ENCODE results near the gene FHAD1.

FHAD1 gene

DNA sequence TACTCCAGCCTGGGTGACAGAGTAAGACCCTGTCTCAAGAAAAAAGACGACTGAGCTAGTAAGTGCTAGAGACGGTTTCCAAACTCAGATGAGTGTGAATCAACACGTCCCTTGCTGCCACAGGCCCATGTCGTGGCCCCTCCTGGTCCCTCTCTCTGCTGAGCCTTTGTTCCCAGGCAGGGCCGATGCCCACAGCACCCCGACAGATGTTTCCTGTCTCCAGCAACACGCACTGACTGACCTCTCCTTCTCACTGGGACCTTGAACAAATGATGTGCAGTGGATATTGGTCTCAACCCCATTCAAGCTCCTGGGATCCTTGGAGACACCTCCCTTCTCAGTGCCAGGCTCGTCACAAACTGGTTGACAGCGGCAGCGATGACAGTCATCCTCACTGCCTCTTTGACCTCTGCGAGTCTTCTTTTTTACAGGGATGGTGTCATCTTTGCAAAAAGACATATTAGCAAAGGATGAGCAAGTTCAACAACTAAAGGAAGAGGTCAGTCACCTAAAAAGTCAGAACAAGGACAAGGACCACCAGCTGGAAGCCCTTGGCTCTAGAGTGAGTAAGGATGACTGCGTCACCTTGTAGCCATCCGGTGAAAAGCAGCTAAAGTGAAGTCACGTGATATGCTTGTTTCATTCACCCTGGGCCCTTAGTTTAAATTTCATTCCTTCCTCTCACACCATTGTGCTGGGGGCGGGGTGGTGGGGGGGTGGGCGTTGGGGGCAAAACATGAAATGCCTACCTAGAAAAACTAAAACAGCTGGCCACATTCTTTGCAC is 65.8 kb downstream of the FHAD1 start:
- TF ChIP-seq EZH2 (IDR thresholded peaks at IDR 0.05; ENCODE audit: borderline replicate concordance, low read length): no peak
- TF ChIP-seq, protein P1, sequence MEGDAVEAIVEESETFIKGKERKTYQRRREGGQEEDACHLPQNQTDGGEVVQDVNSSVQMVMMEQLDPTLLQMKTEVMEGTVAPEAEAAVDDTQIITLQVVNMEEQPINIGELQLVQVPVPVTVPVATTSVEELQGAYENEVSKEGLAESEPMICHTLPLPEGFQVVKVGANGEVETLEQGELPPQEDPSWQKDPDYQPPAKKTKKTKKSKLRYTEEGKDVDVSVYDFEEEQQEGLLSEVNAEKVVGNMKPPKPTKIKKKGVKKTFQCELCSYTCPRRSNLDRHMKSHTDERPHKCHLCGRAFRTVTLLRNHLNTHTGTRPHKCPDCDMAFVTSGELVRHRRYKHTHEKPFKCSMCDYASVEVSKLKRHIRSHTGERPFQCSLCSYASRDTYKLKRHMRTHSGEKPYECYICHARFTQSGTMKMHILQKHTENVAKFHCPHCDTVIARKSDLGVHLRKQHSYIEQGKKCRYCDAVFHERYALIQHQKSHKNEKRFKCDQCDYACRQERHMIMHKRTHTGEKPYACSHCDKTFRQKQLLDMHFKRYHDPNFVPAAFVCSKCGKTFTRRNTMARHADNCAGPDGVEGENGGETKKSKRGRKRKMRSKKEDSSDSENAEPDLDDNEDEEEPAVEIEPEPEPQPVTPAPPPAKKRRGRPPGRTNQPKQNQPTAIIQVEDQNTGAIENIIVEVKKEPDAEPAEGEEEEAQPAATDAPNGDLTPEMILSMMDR (IDR thresholded peaks at IDR 0.05; ENCODE audit: low read length): no peak
- no peaks in the 10 kb centered on the region for H3K9me3 ChIP-seq (ENCODE audit: low read length)
- H3K79me2 ChIP-seq (ENCODE audit: insufficient read depth, low read length): no peaks in the 10 kb centered on the region
- no peaks in the 10 kb centered on the region for H3K27me3 ChIP-seq (ENCODE audit: insufficient read depth, low read length)
- no peaks in the 10 kb centered on the region for H3K4me1 ChIP-seq (ENCODE audit: insufficient read depth, low read length, severe bottlenecking)
- H3K4me3 ChIP-seq (ENCODE audit: low read depth, low read length, poor library complexity, severe bottlenecking): no peak overlapping the region
- H4K20me1 ChIP-seq (ENCODE audit: insufficient read depth, low read length): no peaks in the 10 kb centered on the region
- no peak overlapping the region for H3K4me2 ChIP-seq (ENCODE audit: low read length)
- H3K9me2 ChIP-seq (ENCODE audit: low read depth, low read length): no peaks in the 10 kb centered on the region
- H3K9ac ChIP-seq (ENCODE audit: low read length): no peak overlapping the region
- H3F3A ChIP-seq (ENCODE audit: insufficient read depth, low read length): no peaks in the 10 kb centered on the region
- no peaks in the 10 kb centered on the region for H3K36me3 ChIP-seq (ENCODE audit: insufficient read depth, low read length)
- no peak overlapping the region for H2AFZ ChIP-seq (ENCODE audit: low read length)
- no peak overlapping the region for H3K27ac ChIP-seq (ENCODE audit: low read depth, low read length, poor library complexity, severe bottlenecking)

DNA sequence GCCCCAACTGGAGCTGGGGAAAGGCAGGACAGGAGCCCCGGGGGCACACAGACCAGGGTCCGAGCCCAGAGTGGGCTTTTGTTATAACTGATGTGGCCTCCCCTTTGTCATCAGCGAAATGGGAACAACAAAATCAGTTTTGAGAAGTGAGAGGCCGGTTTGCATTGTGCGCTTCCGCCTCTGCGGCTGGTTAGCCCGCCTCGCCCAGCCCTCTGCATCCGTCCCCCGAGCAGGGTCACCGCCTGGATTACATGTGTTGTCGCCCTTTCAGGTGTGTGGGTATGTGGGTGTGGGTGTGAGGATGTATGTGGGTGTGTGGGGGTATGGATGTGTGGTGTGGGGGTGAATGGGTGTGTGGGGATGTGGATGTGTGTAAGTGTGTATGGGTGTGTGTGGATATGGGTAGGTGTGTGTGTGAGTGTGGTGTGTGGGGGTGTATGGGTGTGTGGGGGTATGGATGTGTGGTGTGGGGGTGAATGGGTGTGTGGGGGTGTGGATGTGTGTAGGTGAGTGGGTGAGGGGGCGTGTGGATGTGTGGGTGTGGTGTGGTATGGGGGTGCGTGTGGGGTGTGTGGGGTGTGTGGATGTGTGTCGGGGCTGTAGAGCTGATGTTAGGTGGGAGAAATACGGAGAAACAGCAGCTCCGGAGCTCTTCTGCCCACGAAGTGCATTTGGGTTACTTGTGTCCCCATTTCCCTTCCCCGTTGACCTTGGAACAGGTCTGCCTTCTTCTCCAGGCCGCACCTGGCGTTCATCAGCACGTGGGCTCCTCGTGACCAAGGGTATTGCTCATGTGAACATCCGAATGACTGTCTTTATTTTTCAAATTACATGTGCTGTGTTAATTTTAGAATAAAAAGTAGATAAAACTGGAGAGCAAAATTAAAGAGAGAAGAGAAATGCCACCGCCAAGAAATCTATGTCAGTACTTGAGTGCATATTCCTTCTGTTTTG is 67.6 kb downstream of the FHAD1 start:
- Histone ChIP-seq H3K4me3 (ENCODE audit: low read depth, low read length, poor library complexity, severe bottlenecking) (no peak overlapping the region), H3K9me2 (ENCODE audit: low read depth, low read length) (no peaks in the 10 kb centered on the region), H2AFZ (ENCODE audit: low read length) (no peak overlapping the region), H3K27ac (ENCODE audit: low read depth, low read length, poor library complexity, severe bottlenecking) (no peak overlapping the region), H3K9ac (ENCODE audit: low read length) (no peak overlapping the region), H3K4me1 (ENCODE audit: insufficient read depth, low read length, severe bottlenecking) (no peaks in the 10 kb centered on the region), H3K27me3 (ENCODE audit: insufficient read depth, low read length) (no peaks in the 10 kb centered on the region), H3K79me2 (ENCODE audit: insufficient read depth, low read length) (no peaks in the 10 kb centered on the region), H4K20me1 (ENCODE audit: insufficient read depth, low read length) (no peaks in the 10 kb centered on the region), H3K36me3 (ENCODE audit: insufficient read depth, low read length) (no peaks in the 10 kb centered on the region), H3K9me3 (ENCODE audit: low read length) (no peaks in the 10 kb centered on the region), H3F3A (ENCODE audit: insufficient read depth, low read length) (no peaks in the 10 kb centered on the region), H3K4me2 (ENCODE audit: low read length) (no peak overlapping the region)
- TF ChIP-seq, protein P1 (IDR thresholded peaks at IDR 0.05; ENCODE audit: low read length): no peak
- TF ChIP-seq EZH2 (IDR thresholded peaks at IDR 0.05; ENCODE audit: borderline replicate concordance, low read length): no peak

DNA sequence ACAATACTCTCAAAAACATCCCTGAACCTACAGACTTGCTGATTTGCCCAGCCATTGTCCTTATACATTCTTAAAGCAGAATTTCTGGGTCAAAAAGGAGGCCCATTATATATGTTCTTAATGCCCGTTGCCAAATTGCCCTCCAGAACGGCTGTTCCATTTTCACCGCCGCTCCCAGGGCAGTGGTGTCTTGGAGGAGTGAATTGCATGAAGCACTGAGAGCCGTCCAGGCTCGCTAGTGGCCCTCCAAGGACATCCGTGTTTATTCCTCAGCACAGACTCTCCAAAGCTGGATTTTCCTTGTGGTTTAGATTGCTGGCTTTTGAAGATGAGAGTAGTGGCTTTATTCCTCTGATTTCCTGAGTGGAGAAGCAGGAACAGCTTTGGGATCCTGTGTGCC is 68.8 kb downstream of the FHAD1 start:
- Histone ChIP-seq H3K9me2 (ENCODE audit: low read depth, low read length) (no peaks in the 10 kb centered on the region), H3K9me3 (ENCODE audit: low read length) (0 out of 2 replicates have a peak, but pooled peaks cover 3% of the 10 kb centered on the region), H3K27ac (ENCODE audit: low read depth, low read length, poor library complexity, severe bottlenecking) (no peak overlapping the region), H3K9ac (ENCODE audit: low read length) (no peak overlapping the region), H2AFZ (ENCODE audit: low read length) (no peak overlapping the region), H3K4me3 (ENCODE audit: low read depth, low read length, poor library complexity, severe bottlenecking) (no peak overlapping the region), H3K4me2 (ENCODE audit: low read length) (no peak overlapping the region), H3K36me3 (ENCODE audit: insufficient read depth, low read length) (no peaks in the 10 kb centered on the region), H3K27me3 (ENCODE audit: insufficient read depth, low read length) (peaks cover 6% of the 10 kb centered on the region; the same call in 1 of the 2 replicates), H3K79me2 (ENCODE audit: insufficient read depth, low read length) (no peaks in the 10 kb centered on the region), H4K20me1 (ENCODE audit: insufficient read depth, low read length) (no peaks in the 10 kb centered on the region), H3K4me1 (ENCODE audit: insufficient read depth, low read length, severe bottlenecking) (no peaks in the 10 kb centered on the region), H3F3A (ENCODE audit: insufficient read depth, low read length) (no peaks in the 10 kb centered on the region)
- TF ChIP-seq EZH2 (IDR thresholded peaks at IDR 0.05; ENCODE audit: borderline replicate concordance, low read length): no peak
- TF ChIP-seq, protein P1 (IDR thresholded peaks at IDR 0.05; ENCODE audit: low read length): no peak

Data from OCI-LY1 (cell line).